ENCODE measurements around the gene FBXL7.

DNA sequence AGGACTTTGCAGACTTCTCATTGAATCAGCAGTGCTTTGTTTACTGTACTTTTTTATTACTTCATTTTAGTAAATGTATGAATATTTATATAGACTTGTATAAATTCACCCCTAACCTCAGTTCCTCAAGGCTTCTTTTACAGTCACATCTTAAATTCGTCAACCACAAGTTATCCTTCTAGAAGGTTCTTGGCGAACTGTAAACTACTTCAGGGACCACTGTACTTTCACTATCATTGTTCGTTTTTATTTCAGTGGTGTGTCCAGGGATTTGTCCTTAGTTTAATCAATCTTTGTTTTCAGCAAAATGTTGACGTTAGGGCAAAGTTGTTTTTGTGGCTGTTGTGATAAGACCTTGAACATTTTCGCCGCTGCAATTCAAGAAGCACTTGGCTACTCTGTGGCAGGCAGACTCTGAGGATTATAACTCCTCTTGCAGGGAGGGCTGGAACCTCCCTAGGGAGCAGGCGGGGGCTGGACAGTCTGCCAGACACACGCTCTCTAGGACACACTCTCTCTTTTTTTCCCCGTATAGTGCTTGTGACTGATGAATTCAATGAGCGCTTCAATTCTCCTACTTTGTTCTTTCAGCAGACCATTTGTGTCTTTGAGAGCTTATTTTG, 252.8 kb downstream of the FBXL7 start:
- TF ChIP-seq ZC3H10 (CRISPR knock-in tag; IDR thresholded peaks at IDR 0.05), result no peak
- TF ChIP-seq, protein P1, sequence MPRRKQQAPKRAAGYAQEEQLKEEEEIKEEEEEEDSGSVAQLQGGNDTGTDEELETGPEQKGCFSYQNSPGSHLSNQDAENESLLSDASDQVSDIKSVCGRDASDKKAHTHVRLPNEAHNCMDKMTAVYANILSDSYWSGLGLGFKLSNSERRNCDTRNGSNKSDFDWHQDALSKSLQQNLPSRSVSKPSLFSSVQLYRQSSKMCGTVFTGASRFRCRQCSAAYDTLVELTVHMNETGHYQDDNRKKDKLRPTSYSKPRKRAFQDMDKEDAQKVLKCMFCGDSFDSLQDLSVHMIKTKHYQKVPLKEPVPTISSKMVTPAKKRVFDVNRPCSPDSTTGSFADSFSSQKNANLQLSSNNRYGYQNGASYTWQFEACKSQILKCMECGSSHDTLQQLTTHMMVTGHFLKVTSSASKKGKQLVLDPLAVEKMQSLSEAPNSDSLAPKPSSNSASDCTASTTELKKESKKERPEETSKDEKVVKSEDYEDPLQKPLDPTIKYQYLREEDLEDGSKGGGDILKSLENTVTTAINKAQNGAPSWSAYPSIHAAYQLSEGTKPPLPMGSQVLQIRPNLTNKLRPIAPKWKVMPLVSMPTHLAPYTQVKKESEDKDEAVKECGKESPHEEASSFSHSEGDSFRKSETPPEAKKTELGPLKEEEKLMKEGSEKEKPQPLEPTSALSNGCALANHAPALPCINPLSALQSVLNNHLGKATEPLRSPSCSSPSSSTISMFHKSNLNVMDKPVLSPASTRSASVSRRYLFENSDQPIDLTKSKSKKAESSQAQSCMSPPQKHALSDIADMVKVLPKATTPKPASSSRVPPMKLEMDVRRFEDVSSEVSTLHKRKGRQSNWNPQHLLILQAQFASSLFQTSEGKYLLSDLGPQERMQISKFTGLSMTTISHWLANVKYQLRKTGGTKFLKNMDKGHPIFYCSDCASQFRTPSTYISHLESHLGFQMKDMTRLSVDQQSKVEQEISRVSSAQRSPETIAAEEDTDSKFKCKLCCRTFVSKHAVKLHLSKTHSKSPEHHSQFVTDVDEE (CRISPR knock-in tag; IDR thresholded peaks at IDR 0.05), result no peak
- no peak for TF ChIP-seq TOX (CRISPR knock-in tag; IDR thresholded peaks at IDR 0.05; ENCODE audit: borderline replicate concordance)
- no peak for TF ChIP-seq RARB (CRISPR knock-in tag; IDR thresholded peaks at IDR 0.05)
- no peak for TF ChIP-seq ARNTL (CRISPR knock-in tag; IDR thresholded peaks at IDR 0.05; ENCODE audit: borderline replicate concordance, low read depth)
